K562 (cell line): ENCODE results near the gene GPR153. TPM values are rescaled to one million over a fixed set of nuclear protein-coding genes. Genes with fewer than 3 reads are reported as not detected.

Experiments used
- ATAC-seq: fragments of 200-7000 bp; cut with Tn5 transposase; 3 replicates; pipeline ENCODE4 v1.9.1; 2020; ENCODE audit warnings: moderate library complexity
- BruUV-seq: library from RNA; stranded (reverse); fragments of 400-500 nt; replicated peaks from 2 replicates; lab custom pipeline; 2021; lab: Mats Ljungman, UMichigan
- CTCF ChIA-PET: fragments of 300-600 bp; formaldehyde crosslinking; extraction: SDS; loops from one replicate; lab custom pipeline; 2021; ENCODE audit warnings: low intra/inter-chr PET ratio; lab: Yijun Ruan, JAX
- POLR2A ChIA-PET: fragments of 300-600, 350-650 bp; sonication (Branson Sonifier 250); formaldehyde crosslinking; extraction: SDS; loops from one replicate; lab custom pipeline; 2021; ENCODE audit warnings: antibody characterized with exemption, inconsistent platforms; lab: Yijun Ruan, JAX
- DNase-seq, 4 experiments: peaks; one replicate each; pipeline versions ENCODE4 v3.0.0 to v3.0.0-alpha.2; 2011 to 2018; ENCODE audit warnings: low spot score in 3 of 4, mixed read lengths in 3 of 4; ENCODE audit errors: extremely low read depth in 1 of 4
- FAIRE-seq: peaks from 2 replicates; lab custom pipeline; 2011; peaks lifted over from hg19 to GRCh38; lab: Jason Lieb, UNC
- H2AFZ ChIP-seq: 2 replicates; pipeline ENCODE4 v1.6.0; 2011; ENCODE audit warnings: low read depth, low read length, control low read depth, inconsistent platforms
- H3K27ac ChIP-seq: fragments of 200-600 bp; 3 replicates; pipeline ENCODE4 v1.8.0; 2011; ENCODE audit warnings: low read depth, mild to moderate bottlenecking, control low read depth, inconsistent platforms, low read length, moderate library complexity, mixed read lengths; ENCODE audit errors: extremely low read depth
- H3K27me3 ChIP-seq, 2 experiments: fragments of 300-600 bp in 1 of 2; 2 replicates in 1 of 2; 3 replicates in 1 of 2; pipeline versions ENCODE4 v1.6.0 to v1.8.0; 2011; ENCODE audit warnings: inconsistent platforms in 2 of 2, low read length in 2 of 2, mild to moderate bottlenecking in 1 of 2, mixed read lengths in 1 of 2, moderate library complexity in 1 of 2; ENCODE audit not compliant: control insufficient read depth in 2 of 2, insufficient read depth in 2 of 2
- H3K36me3 ChIP-seq: fragments of 300-600 bp; 3 replicates; pipeline ENCODE4 v1.8.0; 2011; ENCODE audit warnings: mild to moderate bottlenecking, low read length, inconsistent platforms; ENCODE audit not compliant: control insufficient read depth, insufficient read depth
- H3K4me1 ChIP-seq, 2 experiments: fragments of 200-600 bp in 1 of 2; replicated peaks in 1 of 2; 2 replicates in 1 of 2; 3 replicates in 1 of 2; pipeline versions ENCODE4 v1.5.1 to v1.8.0; 2011; ENCODE audit warnings: inconsistent platforms in 2 of 2, low read length in 2 of 2, mild to moderate bottlenecking in 1 of 2, mixed read lengths in 1 of 2, moderate library complexity in 1 of 2; ENCODE audit not compliant: control insufficient read depth in 2 of 2, insufficient read depth in 2 of 2
- H3K4me2 ChIP-seq: 2 replicates; pipeline ENCODE4 v1.6.1; 2011; ENCODE audit warnings: low read length, control low read depth, inconsistent platforms, mixed read lengths; ENCODE audit not compliant: insufficient read depth
- H3K4me3 ChIP-seq: fragments of 200-600 bp; sonication (generic), shearing (Covaris generic); 2 replicates; pipeline ENCODE4 v1.5.1; 2016; ENCODE audit warnings: control low read depth, inconsistent platforms
- H3K79me2 ChIP-seq: fragments of 200-600 bp; 3 replicates; pipeline ENCODE4 v1.8.0; 2011; ENCODE audit warnings: low read length, inconsistent platforms; ENCODE audit not compliant: control insufficient read depth, insufficient read depth
- H3K9ac ChIP-seq, 2 experiments: 2 replicates each; pipeline versions ENCODE4 v1.6.0 to v1.6.1; 2011; ENCODE audit warnings: low read depth in 2 of 2, low read length in 2 of 2, control low read depth in 1 of 2, inconsistent platforms in 1 of 2, mild to moderate bottlenecking in 1 of 2, mixed read lengths in 1 of 2; ENCODE audit not compliant: insufficient read depth in 1 of 2
- H3K9me1 ChIP-seq: one replicate; pipeline ENCODE4 v1.6.0; 2011; ENCODE audit warnings: inconsistent platforms, mild to moderate bottlenecking, low read length, moderate library complexity; ENCODE audit not compliant: control insufficient read depth, insufficient read depth
- H3K9me3 ChIP-seq: replicated peaks from 2 replicates; pipeline ENCODE4 v1.5.1; 2011; ENCODE audit warnings: low read depth, low read length, inconsistent platforms; ENCODE audit not compliant: control insufficient read depth, insufficient read depth
- H4K20me1 ChIP-seq: replicated peaks from 2 replicates; pipeline ENCODE4 v1.6.1; 2011; ENCODE audit warnings: low read length, inconsistent platforms, mixed read lengths; ENCODE audit not compliant: control insufficient read depth, insufficient read depth
- GATAD2B ChIP-seq: fragments of 450-650 bp; IDR thresholded peaks from 2 replicates; pipeline ENCODE4 v1.6.1; 2017; ENCODE audit warnings: mild to moderate bottlenecking, borderline replicate concordance
- HEY1 ChIP-seq: fragments of 250-450 bp; sonication (Bioruptor Pico); IDR thresholded peaks from 2 replicates; pipeline ENCODE4 v1.5.0; 2020; ENCODE audit warnings: mild to moderate bottlenecking, moderate library complexity, borderline replicate concordance
- HIVEP1 ChIP-seq: fragments of 250-450 bp; sonication (Bioruptor Pico); IDR thresholded peaks from 2 replicates; pipeline ENCODE4 v1.4.0; 2020; ENCODE audit warnings: mild to moderate bottlenecking
- JUNB ChIP-seq: fragments of 450-650 bp; formaldehyde crosslinking; conservative IDR thresholded peaks from 2 replicates; pipeline ENCODE4 v1.4.0; 2020; ENCODE audit warnings: mild to moderate bottlenecking
- MLX ChIP-seq, 2 experiments: fragments of 450-650 bp in 1 of 2; sonication (generic) in 1 of 2; formaldehyde crosslinking; conservative IDR thresholded peaks; 2 replicates each; pipeline versions ENCODE4 v1.4.0 to v1.8.1; 2020 to 2022; ENCODE audit warnings: mild to moderate bottlenecking in 1 of 2, missing genetic modification reagents in 1 of 2
- PTTG1 ChIP-seq: fragments of 450-650 bp; IDR thresholded peaks from 2 replicates; pipeline ENCODE4 v1.6.1; 2016; ENCODE audit warnings: low read depth, mild to moderate bottlenecking, missing genetic modification characterization, missing compliant biosample characterization
- RHOXF2B ChIP-seq: fragments of 250-450 bp; sonication (Bioruptor Pico); conservative IDR thresholded peaks from 2 replicates; pipeline ENCODE4 v1.5.1; 2021
- SAFB2 ChIP-seq: fragments of 200-400 bp; formaldehyde crosslinking; IDR thresholded peaks from 2 replicates; pipeline ENCODE4 v1.6.1; 2018; ENCODE audit warnings: borderline replicate concordance, low read length, low read depth, moderate library complexity; ENCODE audit not compliant: severe bottlenecking
- SMAD2 ChIP-seq: fragments of 150-350 bp; IDR thresholded peaks from 2 replicates; pipeline ENCODE4 v1.6.1; 2014; ENCODE audit warnings: low read depth, mild to moderate bottlenecking, low read length
- SMARCB1 ChIP-seq: IDR thresholded peaks from 2 replicates; pipeline ENCODE4 v1.6.1; 2011; ENCODE audit warnings: improper control_type of control experiment, low read depth; ENCODE audit not compliant: insufficient read length
- STAT5A ChIP-seq: IDR thresholded peaks from 2 replicates; pipeline ENCODE4 v1.6.1; 2012; ENCODE audit warnings: low read length, inconsistent platforms, borderline replicate concordance
- ZNF174 ChIP-seq: fragments of 250-450 bp; sonication (Bioruptor Pico); IDR thresholded peaks from 2 replicates; pipeline ENCODE4 v1.4.0; 2020; ENCODE audit warnings: mild to moderate bottlenecking
- ZNF347 ChIP-seq: fragments of 450-650 bp; formaldehyde crosslinking; IDR thresholded peaks from 2 replicates; pipeline ENCODE4 v1.4.0; 2020; ENCODE audit warnings: low read depth, mild to moderate bottlenecking, moderate library complexity
- ZNF354B ChIP-seq: fragments of 250-450 bp; sonication (Bioruptor Pico); IDR thresholded peaks from 2 replicates; pipeline ENCODE4 v1.4.0; 2020
- ZNF778 ChIP-seq: fragments of 450-650 bp; formaldehyde crosslinking; IDR thresholded peaks from 2 replicates; pipeline ENCODE4 v1.4.0; 2020; ENCODE audit warnings: mild to moderate bottlenecking, moderate library complexity
- WGBS: fragments of 100-300 bp; shearing (Covaris generic); methylation state at CpG from one replicate; pipeline ENCODE4 v1.1.6; 2016; ENCODE audit warnings: low coverage, mixed read lengths; ENCODE audit not compliant: insufficient coverage; ENCODE audit errors: missing lambda C conversion rate; 5-methylcytosine and 5-hydroxymethylcytosine counted together
- in situ Hi-C: fragments of 300-500 bp; cut with MboI; formaldehyde crosslinking; loops from 4 replicates; pipeline ENCODE4 v1.15.0; 2018; ENCODE audit warnings: inconsistent platforms, mixed read lengths
- intact Hi-C: fragments of 100-400 bp; cut with micrococcal nuclease; formaldehyde crosslinking; loops from 2 replicates; pipeline ENCODE4 v1.14.2; 2022
- polyA plus RNA-seq, 8 experiments: library from polyadenylated mRNA; depleted of rRNA in 4 of 8; stranded (reverse) in 5 of 8; unstranded in 3 of 8; fragments of >200 nt; fragmentation: Nextera tagmentation in 2 of 8; fragmentation: Illumina TruSeq in 1 of 8; extraction: Ambion mirVana in 2 of 8; extraction: Trizol in 1 of 8; gene quantifications; 2 replicates each; pipeline versions ENCODE4 v1.2.1 to v1.2.3, GENCODE V29; 2011 to 2014; ENCODE audit warnings: inconsistent platforms in 1 of 8, missing spikeins in 1 of 8
- total RNA-seq, 7 experiments: library from RNA; depleted of rRNA in 6 of 7; stranded (reverse); fragments of >200 nt in 6 of 7; fragmentation: Illumina TruSeq in 2 of 7; extraction: Trizol in 2 of 7; gene quantifications; 2 replicates each; pipeline versions ENCODE4 v1.2.1 to v1.2.3, GENCODE V29; 2011 to 2021; ENCODE audit warnings: low replicate concordance in 1 of 7

GPR153 gene
- total and polyA plus RNA-seq, 9 of the 15 experiments (the other 6 are each of a cell fraction or from before 2014, with no cell fraction given) = 0.01 to 1.5 (median 0.51) TPM

GRCh38 chr1:6278263-6278662 is 17.4 kb upstream of the GPR153 start:
- ChIA-PET CTCF (interaction anchor here (0.6 to 0.9 kb wide), 2 partner anchors 28 to 208 kb away, joined by 3 to 4 read pairs; no protein-coding TSS in a partner anchor), POLR2A (interaction anchor here (0.6 to 0.7 kb wide), 2 partner anchors 17 to 230 kb away, joined by 3 to 4 read pairs; no protein-coding TSS in a partner anchor)
- no peak overlapping the region for H2AFZ ChIP-seq
- H3K4me3 ChIP-seq = no peak overlapping the region
- 0 out of 2 replicates have a peak, but pooled peaks cover 3% of the 10 kb centered on the region for H4K20me1 ChIP-seq
- DNase-seq (no peak), ATAC-seq (no peak), FAIRE-seq (no peak)
- no peaks in the 10 kb centered on the region for H3K79me2 ChIP-seq
- no peaks in the 10 kb centered on the region for H3K36me3 ChIP-seq
- no TSS peak for BruUV-seq
- in situ Hi-C loops = no loop called here
- no peaks in the 10 kb centered on the region for H3K9me3 ChIP-seq
- H3K4me1 ChIP-seq = peaks cover 5 to 67% of the 10 kb centered on the region in 2 experiments; a peak in 4 of 5 replicates
- no peak overlapping the region for H3K4me2 ChIP-seq
- intact Hi-C loops = no loop called here
- 67% methylated on average over 8 of the region's 9 CpGs for WGBS
- H3K27me3 ChIP-seq = no peaks in the 10 kb centered on the region; a peak in 1 of 5 replicates
- TF ChIP-seq ZNF778 (CRISPR knock-in tag) = no peak
- TF ChIP-seq PTTG1 (tag) = no peak
- TF ChIP-seq SAFB2 = no peak
- TF ChIP-seq GATAD2B = no peak
- TF ChIP-seq RHOXF2B = no peak
- TF ChIP-seq ZNF354B (CRISPR knock-in tag) = no peak
- no peak for TF ChIP-seq JUNB (CRISPR knock-in tag)
- no peak for TF ChIP-seq STAT5A
- no peak for TF ChIP-seq HIVEP1 (CRISPR knock-in tag)
- TF ChIP-seq HEY1 (CRISPR knock-in tag) = no peak
- TF ChIP-seq SMAD2 = no peak
- no peak for TF ChIP-seq SMARCB1
- no peak for TF ChIP-seq MLX (CRISPR knock-in tag; conservative IDR thresholded peaks at IDR 0.05)
- no peak for TF ChIP-seq ZNF174 (CRISPR knock-in tag)
- TF ChIP-seq ZNF347 (CRISPR knock-in tag) = no peak
- H3K9ac ChIP-seq = no peak overlapping the region
- no peak overlapping the region for H3K27ac ChIP-seq
- no peaks in the 10 kb centered on the region for H3K9me1 ChIP-seq
